HuH-7 (cell line): ENCODE data around the gene MC4R.
"Not testable (repeated sequence)": the region's sequence is repeated elsewhere in the genome, so short reads cannot be mapped to it uniquely, and the experiment has no call there.

Experiments used
- DNase-seq: peaks from one replicate; pipeline ENCODE4 v3.0.0; 2011; ENCODE audit warnings: low spot score

MC4R gene

DNA sequence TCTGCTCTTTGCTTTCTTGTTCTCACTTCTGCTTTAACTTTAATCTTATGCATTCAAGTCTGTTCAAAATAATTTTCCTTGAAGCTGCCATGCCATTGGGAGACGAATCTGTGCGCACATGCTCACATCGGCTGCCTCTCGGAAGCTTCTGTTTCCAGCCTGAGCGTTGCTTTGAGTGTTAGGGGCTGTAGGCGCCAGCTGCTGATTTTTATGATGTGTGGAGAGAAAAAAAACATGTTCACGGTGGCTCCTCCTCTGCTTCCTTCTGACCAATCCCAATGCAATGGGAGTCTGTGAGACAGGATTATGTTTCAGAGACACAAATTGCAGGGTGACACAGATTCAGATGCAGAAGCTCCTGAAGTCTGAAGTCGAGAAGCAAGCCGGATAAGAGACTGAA, at the start of gene MC4R:
TSS of gene MC4R (minus strand) at position 180 of the 400 bp plus-strand sequence. CDS start 426 bp downstream, outside the sequence.
- DNase-seq: peak; percentile 1

DNA sequence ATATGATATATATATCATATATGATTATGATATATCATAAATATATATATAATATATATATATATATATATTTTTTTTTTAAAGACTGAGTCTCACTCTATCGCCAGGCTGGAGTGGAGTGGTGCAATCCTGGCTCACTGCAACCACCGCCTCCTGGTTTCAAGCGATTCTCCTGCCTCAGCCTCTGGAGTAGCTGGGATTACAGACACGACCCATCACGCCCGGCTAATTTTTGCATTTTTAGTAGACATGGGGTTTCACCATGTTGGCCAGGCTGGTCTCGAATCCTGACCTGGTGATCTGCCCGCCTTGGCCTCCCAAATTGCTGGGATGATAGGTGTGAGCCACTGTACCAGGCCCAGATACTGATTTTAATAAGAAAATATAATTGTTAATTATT, 49.7 kb upstream of the MC4R start:
- DNase-seq: not testable (repeated sequence)

DNA sequence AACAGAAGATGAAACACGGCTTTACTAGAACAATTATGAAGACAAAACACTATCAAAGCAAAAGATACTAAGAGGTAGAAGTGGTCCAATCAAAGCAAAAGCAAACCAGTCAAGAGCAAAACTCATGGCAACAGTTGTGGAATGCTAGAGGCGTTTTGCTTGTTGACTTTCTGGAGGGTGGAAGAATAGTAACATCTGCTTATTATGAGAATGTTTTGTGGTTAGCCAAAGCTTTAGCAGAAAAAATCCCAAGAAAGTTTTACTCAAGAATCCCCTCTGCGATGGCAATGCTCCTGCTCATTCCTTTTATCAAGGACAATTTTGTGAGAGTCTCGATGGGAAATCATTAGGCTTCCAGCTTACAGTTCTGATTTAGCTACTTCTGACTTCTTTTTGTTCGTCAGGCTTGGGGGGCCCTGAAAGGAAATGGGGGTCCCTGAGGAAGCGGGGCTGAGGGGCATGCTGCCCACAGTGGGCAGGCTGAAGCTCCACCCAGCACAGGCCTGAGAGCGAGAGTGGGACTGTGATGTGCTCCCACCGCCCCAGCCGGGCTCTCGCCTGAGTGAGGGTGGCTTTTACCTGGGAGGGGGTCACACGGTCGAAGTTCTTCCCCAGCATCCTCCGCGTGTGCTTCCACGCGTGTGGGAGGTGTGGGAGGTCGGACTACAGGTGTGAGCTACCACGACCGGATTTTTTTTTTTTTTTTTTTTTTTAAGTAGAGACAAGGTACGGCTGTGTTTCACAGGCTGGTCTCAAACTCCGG, 49.0 kb upstream of the MC4R start:
- no peak for DNase-seq

DNA sequence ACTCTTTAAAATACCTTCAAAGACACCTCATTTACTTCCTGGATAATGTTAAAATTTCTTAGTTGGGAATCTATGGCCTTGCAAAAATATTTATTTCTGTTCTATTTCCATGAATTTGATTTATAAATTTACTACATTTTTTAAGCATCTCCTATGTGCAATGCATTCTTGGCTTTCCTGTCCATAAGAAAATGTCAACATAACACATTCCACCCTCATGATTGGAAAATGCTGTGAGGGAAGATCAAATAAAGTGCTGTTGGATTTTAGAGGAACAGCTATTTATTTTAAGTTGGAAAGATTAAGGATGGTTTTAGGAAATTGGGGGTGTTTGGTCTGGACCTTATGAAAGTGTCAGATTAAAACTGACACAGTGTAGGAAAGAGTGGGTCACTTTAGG, 45.4 kb upstream of the MC4R start:
- DNase-seq: no peak

DNA sequence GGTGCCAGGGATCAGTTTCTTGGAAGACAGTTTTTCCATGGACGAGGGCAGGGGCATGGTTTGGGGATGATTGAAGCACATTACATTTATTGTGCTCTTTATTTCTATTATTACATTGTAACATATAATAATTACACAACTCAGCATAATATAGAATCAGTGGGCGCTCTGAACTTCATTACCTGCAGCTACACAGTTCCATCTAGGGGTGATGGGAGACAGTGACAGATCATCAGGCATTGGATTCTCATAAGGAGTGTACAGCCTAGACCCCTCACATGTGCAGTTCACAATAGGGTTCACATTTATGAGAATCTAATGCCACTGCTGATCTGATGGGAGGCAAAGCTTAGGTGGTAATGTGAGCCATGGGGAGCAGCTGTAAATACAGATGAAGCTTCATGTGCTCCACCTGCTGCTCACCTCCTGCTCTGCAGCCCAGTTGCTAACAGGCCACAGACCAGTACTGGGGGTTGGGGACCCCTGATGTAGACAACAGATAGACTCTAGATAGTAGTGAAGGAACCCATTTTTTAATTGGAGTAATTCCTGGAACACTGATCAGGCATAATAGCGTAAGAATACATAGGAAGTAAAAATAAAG, 41.5 kb upstream of the MC4R start:
- DNase-seq: no peak

DNA sequence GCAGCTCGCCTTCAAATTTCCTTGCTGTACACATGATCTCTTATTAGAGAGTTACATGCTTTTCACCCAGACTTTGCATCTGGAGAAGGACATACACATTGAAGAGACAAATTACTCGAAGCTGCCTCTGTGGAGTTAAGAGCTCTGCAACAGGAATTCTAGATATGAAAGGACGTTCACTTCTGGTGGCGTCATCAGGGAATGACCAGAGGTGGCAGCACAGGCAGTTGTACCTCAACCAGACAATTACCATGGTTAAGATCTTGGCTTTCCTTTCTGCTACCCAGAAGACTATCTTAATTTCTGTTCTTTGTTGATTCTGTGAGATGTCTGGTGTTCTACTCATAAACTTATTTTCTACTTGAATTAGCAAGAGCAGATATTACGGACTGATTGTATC, 39.1 kb upstream of the MC4R start:
- DNase-seq: peak; percentile 1

DNA sequence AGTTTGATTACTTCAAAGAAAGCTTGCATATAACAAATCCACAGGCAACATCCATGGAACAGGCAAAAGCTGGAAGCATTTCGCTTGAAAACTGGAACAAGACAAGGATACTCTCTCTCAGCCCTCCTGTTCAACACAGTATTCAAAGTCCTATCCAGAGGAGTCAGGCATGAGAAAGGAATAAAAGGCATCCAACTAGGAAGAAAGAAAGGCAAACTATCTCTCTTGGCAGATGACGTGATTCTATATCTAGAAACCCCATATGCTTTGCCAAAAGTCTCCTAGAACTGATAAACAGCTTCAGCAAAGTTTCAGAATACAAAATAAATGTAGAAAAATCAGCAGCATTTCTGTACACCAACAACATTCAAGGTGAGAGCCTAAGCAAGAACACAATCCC, 34.1 kb upstream of the MC4R start:
- DNase-seq: no peak

DNA sequence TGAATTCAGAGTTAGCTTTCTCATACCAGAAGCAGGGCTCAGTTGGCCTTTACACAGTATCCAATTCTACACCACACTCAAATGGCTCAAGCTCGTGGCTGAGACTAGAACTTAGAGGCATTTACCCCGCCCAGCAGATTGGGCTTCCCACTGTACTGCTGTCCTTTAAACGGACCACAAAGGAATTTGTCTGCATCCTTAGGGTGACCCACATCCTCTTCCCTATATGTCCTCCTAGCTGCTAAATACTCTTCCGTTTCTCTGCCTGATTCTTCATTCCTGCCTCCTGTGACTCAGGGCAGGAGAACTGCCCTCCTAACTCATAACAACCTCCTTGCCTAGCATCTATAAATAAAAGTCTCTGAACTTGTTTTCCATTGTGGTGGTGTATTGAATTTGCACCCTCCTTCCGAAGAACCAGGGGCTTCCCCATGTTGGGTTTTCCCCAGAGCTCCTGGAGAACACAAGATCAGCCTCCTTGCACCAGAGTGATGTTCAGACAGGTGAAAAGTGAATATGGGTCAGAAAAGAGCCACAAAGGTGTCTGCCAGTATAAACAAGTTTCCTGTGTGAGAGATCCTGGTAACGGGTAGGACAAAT, 32.0 kb upstream of the MC4R start:
- DNase-seq: no peak

DNA sequence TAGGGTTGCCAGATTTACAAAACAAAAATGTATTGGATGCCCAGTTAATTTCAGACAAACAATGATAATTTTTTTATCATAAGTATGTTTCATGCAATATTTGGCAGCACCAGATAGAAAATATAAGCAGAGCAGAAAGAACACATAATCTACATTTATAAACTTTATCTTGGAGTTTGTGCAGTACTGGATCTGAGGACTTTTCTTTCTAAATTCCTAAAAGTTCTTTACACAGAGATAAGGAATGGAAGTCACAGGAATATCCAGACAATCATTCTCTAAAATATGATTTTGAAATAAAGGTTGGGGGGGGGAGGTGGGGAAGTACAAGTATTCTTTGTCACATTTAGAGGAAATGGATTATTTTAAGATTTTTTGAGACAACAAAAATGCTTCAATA, 28.8 kb upstream of the MC4R start:
- no peak for DNase-seq

DNA sequence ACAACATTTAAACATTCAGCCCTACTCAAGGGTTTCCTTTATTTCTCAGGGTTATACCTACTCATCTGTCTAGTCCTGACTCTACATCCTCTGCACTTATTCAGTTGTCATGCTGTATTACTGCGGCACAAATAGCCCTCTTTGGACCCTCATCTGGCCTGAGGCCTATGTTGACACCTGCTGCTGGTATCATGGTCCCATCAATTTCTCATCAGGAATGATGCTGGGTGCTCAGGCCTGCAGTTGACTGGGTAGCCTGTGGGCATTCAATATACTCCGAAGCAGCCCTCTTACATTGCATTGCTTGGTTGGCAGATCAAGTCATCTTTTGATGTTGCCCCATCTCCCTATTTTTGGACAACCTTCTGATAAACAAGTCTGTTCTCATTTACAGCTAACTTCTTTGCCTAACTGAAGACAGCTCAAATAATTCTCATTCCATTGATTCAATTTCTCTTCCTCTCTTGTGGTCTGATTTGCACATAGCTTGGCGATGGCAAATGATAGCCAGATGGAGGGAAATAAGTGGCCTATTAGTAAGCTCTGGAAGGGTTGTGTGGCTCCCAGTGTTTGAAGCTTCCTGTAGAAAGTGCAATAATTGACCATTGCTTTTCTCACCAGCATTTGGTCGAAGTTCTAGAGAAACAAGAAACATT, 19.1 kb upstream of the MC4R start:
- DNase-seq: no peak

DNA sequence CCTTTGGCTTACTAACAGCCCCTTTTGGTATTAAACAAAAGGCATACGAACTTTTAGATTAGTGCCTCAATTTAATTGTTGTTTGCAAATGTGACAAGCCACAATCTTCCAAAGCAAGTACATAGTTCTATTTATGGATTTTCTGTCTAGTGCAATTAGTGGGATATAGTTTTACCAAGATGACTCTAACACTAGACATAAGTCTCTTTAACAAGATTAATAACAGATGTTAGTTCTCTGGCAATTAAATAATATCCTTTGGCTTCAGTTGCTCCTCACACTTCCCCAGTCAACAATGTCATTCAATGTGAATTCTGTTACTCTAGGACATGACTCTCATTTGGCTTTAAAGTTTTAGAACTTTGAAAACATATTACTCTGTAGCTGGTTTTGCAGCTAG, 16.7 kb upstream of the MC4R start:
- DNase-seq: no peak

DNA sequence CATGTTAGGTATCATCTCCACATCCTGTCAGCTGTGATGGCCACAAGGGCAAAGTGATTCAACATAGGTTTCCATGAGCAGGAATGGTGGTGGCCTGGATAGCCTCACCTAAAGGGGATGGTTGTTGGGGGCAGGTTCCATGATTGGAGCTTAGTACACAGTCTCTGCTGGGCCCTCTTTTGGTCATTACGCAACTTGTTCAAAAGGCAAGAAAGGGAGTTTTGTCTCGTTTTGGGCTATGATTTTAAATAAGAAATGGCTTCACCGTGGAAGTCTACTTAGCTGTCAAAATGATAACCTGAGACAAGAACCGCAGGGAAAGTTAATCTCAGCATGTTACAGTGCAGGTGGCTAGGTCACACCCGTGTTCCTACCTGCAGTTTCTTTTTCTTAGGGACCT, 13.1 kb upstream of the MC4R start:
- DNase-seq: no peak

DNA sequence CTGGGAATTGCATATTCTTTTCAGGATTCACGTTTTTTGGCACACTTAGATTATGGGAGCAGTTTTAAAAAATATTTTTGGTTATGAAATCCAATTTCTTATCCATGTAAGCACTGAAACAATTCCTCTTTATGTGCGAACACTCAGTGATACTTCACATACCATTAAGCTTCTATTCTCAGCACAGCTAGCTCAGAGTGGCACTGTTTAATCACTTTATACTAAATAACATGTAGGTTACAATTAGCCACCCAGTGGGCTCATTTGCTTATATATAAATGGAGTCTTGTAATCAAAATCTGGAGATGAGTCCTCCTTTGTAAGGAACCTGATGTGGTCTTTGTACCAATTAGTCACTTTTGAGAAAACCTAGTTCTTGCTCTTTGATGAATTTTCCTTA, 11.3 kb upstream of the MC4R start:
- no peak for DNase-seq

DNA sequence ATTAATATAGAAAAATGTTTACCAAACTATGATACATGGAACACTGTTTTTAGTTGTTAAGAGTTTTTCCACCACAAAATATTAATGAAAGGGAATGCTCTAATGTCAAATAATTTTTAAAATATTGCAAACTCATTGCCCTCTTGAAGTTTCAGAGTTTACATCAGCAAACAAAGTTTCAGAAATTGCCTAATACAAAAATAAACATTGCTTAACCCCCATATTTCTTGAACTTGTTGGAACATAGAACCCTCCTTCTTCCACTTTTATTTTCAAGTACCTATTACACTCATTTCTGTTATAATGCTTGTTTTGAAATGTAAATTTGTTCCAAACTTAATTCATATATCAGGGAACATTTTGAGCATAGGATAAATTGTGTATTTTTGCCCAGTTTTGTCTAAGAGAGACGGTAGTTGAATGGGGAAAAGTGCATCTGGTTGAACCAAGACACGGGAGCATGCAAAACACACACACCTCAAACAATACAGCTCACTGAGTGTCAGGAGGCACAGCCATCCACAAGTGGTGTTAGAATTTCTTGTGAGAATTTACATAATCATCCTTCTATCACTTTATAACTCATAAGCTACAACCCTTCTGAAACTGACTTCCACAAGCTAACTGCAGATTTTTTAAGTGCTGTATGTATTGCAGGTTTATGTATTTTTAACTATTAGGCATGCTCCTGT, 5.3 kb upstream of the MC4R start:
- DNase-seq: peak; percentile 1

DNA sequence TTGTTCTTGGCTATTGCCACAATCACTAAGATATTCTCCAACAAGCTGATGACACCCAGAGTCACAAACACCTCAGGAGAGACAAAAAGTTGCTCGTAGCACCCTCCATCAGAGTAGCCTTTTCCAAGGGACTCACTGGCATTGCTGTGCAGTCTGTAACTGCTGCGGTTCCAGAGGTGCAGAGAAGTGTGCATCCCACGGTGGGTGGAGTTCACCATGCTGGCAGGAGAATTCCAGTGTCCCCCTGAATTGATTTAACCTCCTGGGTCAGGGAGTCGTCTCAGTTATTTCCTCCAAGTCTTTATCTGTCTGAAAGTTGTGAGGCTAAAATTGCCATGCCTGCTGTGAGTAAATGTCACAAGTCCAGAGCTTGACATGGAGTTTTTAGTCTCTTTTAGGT, 443 bp downstream of the MC4R start:
- DNase-seq: no peak

DNA sequence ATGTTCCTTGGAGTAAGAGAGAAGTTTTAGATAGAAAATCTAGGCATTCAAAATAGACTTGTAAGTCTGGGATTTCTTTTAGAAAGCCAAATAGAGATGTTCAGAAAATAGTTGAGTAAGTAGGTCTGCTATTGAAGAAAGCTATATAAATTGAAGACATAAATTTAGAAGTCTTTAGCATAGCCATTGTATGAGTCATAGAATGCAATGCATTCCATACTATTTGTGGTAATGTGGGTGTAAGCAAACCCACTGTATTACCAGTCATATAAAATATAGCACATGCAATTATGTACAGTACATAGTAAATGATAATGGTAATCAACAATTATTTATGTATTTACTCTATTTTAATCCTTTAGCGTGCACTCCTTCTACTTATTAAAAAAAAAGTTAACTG, 14.1 kb downstream of the MC4R start:
- DNase-seq: no peak

DNA sequence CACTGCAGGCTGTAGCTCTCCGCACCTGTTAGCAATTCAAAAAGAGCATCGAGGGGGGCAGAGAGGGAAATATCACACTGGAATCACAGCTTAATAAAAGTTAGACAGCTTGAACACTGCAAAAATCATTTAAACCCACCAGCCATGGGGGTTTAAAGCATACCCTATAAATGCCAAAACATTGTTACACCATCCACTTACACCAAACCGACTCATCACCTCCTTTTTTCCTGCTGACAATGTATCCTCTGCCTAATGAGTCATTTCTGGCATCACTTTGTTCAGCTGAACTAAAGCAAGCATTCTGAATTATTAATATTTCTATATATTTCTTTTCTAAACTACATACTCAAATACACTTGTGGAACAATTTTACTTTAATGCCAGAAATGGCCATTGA, 21.6 kb downstream of the MC4R start:
- DNase-seq: no peak

DNA sequence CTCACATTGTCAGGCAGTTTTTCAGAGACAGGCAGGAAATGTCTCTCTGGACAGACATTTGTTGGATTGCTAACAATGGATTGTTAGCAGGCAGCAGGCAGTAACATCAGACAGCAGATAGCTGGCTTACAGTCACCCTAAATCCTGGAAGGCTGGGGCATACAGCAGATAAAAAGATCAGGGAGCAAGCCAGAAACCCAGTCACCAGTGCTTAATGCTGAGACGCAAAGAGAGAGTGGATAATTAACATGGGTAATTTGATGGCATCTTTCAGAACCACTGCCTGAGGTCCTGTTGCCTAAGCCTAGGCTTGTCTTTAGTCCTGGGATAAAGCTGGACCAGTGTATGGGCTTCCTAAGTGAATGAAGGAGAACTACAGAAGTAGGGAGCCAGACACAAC, 22.4 kb downstream of the MC4R start:
- no peak for DNase-seq

DNA sequence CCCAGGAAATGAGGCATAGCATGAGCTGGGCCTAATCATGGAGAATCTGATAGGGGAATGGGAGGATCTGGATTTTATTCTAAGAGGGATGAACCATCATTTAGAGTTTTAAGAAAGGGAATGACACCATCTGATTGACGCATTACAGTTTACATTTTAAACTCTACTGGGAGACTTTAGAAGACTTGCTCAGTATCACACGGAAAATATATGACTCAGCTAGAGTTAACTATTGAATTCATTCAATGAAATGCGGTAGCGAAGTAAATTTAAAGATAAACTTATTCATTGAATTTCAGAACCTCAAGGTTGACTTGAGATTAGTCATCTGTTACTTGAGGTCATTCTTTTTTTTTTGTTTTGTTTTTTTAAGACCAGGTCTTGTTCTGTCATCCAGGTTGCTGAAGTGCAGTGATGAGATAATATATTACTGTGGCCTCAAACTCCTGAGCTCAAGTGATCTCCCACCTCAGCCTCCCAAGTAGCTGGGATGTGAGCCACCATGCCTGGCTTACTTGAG, 25.0 kb downstream of the MC4R start:
- no peak for DNase-seq

DNA sequence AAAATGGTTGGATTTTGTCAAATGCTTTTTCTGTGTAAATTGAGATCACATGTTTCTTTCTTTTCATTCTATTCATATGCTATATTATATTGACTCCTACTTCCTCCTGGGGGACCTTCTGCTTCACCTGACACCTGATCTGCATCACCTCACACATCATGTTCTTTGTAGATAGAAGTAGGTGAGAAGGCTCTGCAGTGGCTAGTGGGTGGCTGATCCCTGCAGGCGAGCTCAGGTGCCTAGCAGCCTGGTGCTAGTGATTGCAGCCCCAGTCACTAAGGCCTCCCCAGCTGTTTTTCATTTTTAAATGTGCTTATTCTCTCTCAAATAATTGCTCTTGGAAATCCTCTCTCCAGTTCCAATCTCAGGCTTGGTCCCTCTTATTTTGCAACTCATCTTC, 33.6 kb downstream of the MC4R start:
- no peak for DNase-seq

DNA sequence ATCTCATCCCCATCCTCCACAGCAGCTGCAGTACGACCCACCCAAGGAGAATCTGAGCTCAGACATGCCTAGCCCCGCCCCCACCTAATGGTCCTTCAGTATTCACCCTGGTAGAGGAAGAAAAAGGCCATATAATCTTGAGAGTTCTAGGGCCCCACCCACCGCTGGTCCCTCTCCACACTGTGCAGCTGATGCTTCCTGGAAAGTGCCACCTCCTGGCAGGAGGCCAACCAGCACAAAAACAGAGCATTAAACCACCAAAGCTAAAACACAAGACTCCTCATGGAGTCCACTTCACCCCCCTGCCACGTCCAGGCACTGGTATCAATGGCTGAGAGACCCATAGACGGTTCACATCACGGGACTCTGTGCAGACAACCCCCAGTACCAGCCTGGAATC, 40.7 kb downstream of the MC4R start:
- no peak for DNase-seq

DNA sequence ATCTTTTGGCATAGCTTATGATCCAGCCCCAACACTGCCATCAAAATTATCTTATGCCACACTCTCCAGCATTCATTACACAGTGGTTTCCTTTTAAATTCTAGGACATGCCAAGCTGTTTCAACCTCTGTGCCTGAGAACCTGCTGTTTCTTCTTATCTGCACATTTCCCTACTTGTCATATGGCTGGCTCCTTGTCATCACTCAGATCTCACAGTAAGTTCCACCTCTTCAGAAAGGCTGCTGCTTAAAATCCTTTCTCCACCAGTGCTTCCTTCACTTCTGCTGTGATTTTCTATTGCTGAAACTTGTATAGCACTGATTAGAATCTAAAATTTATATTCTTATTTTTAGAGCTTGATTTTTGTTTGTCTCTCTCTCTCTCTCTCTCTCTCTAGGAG, 43.4 kb downstream of the MC4R start:
- DNase-seq: no peak
